Heart left ventricle (tissue), 13 donors: ENCODE measurements around the gene CTPS2.

ENCODE experiments used
- CTCF ChIP-seq, 12 donors: fragments of 200-600 bp; sonication (generic) in 4 of 12; IDR thresholded peaks; one replicate each; pipeline versions ENCODE4 v1.5.0 to v1.8.0; 2018 to 2022; ENCODE audit warnings: antibody characterized with exemption in 12 of 12, mild to moderate bottlenecking in 5 of 12
- POLR2A ChIP-seq, 2 donors: fragments of 450-650 bp; IDR thresholded peaks; one replicate each; pipeline ENCODE4 v1.6.1; 2017; ENCODE audit warnings: antibody characterized with exemption in 2 of 2, mild to moderate bottlenecking in 2 of 2, moderate library complexity in 2 of 2
- donor health status: ischemic (EF 13 %, LVEDD 7.1; RV severe dilation, severe dysfunction).
- donor health status: DM: no; HTN: yes; CAD: no.
- donor health status: DM: no; HTN: no; CAD: no.
- donor health status: ischemic (EF 25% LVEDD 6.9; RV normal size, moderate dysfunction).
- donor health status: ischemic (EF 25% LVEDD 5.7; RV mildly dilated, moderate dysfunction).
- donor health status: ischemic (EF 35%, LVEDD 5.7; RV mildly dilated, moderate dysfunction).
- donor health status: nonischemic (EF 11% LVEDD 7.7; RV severe dilation, severe dysfunction).
- donor health status: DM: yes; HTN: yes; CAD: no.
- donor health status: PGD.
- donor health status: ischemic (EF 29% LVEDD 5.4; RV normal size, mild dysfunction).
- donor health status: nonischemic (EF 23%, LVEDD 6.1; RV moderate dilation, normal function).

DNA sequence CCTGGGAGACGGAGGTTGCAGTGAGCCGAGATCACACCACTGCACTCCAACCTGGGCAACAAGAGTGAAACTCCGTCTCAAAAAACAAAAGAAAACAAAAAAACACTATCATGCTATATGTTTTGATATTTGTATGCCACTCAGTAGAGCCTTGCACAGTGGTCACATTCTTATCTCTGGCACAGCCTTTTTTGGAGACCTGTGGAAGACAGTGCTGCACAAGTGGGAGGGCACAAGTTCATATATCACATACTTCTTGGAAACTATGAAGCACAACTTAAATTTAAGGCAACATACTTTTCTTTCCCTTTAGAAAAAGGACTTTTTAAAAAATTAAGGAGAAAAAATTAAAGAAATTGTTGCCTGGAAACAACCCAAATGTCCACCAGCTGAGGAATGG lies 76.9 kb downstream of the CTPS2 start:
- no peak for TF ChIP-seq POLR2A (IDR thresholded peaks at IDR 0.05)
- no peak for TF ChIP-seq CTCF (IDR thresholded peaks at IDR 0.05)
